Head of caudate nucleus (tissue), 42 donors: ENCODE measurements around the gene ACSBG1.

Source experiments
- DNase-seq, 42 donors: peaks; one replicate each; pipeline versions ENCODE4 v3.0.0 to v3.0.0-alpha.2; 2020 to 2021; ENCODE audit warnings: mixed read lengths in 7 of 42
- intact Hi-C: fragments of 100-400 bp; cut with DNase I; formaldehyde crosslinking; loops from one replicate; pipeline ENCODE4 v1.15.0; 2022

The ACSBG1 gene, protein sequence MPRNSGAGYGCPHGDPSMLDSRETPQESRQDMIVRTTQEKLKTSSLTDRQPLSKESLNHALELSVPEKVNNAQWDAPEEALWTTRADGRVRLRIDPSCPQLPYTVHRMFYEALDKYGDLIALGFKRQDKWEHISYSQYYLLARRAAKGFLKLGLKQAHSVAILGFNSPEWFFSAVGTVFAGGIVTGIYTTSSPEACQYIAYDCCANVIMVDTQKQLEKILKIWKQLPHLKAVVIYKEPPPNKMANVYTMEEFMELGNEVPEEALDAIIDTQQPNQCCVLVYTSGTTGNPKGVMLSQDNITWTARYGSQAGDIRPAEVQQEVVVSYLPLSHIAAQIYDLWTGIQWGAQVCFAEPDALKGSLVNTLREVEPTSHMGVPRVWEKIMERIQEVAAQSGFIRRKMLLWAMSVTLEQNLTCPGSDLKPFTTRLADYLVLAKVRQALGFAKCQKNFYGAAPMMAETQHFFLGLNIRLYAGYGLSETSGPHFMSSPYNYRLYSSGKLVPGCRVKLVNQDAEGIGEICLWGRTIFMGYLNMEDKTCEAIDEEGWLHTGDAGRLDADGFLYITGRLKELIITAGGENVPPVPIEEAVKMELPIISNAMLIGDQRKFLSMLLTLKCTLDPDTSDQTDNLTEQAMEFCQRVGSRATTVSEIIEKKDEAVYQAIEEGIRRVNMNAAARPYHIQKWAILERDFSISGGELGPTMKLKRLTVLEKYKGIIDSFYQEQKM

DNA sequence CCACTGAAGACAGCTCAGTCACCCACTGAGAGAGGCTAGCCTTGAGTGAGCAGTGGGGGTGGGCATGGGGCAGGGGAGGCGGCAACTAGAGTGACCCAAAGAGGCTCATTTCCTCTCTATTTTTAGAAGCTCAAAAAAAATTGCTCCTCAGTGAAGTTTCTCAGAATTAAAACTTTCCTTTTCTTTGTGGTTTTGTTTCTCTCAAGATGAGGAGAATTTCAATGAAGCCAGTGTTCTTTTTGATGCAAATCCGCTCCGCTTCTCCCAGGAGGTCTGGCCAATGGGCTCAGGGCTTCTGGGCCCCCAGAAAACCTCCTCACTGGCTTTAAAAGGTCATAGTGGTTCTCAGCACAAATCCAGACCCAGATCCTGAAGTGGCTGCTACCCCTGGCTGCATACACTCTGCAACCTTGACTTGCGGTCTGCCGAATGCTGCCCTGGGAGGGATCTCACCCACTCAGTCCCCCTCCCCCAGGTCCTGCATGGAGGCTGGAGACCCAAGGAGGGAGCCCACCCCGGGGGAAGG lies at the start of gene ACSBG1:
Gene ACSBG1, minus strand, starts transcription at position 51 of the 526 bp plus-strand sequence. CDS start 64 bp downstream, outside the sequence.
- peak in 8 of 42 donors; percentile 19 to 68 (median 46) for DNase-seq

GRCh38 chr15:78282324-78282723 lies 48.0 kb upstream of the ACSBG1 start:
- no peak for DNase-seq
- intact Hi-C loops, result no loop called here

More for the DNA sequence above, at the start of gene ACSBG1:
- intact Hi-C loops, result no loop called here

DNA sequence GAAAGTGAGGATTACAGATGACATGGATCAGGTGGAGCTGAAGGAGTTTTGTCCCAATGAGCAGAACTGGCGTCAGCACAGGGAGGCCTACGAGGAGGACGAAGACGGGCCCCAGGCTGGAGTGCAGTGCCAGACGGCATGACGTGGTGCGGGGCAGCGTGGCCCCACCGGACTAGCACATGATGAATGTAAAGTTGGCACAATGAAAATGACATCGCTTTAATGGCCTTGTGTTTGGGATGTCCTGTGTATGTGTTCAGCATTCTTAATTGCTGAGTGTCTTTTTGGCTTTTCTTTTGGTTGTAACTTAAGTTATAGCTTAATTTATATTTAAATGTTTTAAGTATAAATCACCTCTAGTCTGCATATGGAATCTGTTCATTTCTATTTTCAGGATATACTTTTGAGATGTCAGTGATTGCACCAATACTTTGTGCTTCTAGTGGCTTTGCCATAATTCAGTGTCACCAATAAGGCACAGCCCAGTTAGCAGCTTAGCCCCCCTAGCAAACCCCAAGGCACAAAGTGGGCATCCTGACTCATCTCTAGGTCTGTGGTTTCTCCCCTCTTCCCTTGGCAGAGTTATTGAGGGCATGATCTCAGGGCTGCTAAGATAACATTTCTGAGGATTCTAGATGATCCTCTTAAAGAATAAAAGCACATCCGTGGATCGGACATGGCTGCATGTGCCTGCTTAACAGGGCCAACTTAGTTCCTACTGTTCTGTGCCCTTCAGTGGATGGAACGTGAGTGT lies 46.1 kb upstream of the ACSBG1 start:
- intact Hi-C loops, result no loop called here
- peak in 1 of 42 donors; percentile 64 for DNase-seq

DNA sequence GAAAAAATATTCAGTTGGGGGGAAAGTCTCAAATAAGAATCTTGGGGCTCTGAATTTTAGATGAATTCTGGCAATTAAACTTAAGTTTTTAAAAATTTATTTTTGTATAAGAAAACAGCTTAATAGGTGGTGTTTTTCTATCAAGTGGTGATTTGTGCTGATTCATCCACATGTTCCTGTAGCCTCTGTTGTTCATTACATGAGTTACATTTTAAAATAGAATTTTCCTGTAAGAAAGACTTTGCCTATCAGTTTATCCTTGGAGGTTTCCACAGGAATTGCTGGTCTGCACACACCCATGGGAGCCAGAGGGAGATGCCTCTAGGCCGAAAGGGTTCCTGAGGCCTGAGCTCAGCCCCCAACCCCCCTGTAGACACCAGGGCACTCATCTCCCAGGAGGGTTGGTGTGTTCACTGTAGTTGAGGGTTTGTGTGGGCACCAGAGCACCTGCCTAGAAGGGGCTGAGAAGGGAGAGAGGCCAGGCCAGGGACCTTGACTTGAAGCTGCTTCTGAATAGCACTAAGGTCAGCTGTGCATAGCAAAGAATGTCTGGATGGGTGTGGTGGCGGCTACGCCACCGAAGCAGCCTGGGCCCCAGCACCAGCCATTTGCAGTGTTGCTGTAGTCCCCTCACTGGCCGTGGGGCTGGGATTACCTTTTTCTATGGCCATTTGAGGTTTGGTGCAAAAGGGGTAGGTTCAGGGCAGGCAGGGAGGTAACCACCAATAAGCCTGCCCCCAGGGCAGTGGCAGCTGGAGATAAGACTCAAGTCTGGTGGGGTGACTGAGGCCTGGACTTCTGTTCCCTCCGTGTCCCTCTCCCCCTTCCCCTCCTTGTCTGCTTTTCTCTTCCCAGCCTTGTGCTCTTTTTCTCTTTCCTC lies 41.9 kb upstream of the ACSBG1 start:
- intact Hi-C loops, result no loop called here
- DNase-seq, result no peak

- intact Hi-C loops, result no loop called here
- no peak for DNase-seq
Observed at GRCh38 chr15:78274994-78275393, 40.6 kb upstream of the ACSBG1 start.

DNA sequence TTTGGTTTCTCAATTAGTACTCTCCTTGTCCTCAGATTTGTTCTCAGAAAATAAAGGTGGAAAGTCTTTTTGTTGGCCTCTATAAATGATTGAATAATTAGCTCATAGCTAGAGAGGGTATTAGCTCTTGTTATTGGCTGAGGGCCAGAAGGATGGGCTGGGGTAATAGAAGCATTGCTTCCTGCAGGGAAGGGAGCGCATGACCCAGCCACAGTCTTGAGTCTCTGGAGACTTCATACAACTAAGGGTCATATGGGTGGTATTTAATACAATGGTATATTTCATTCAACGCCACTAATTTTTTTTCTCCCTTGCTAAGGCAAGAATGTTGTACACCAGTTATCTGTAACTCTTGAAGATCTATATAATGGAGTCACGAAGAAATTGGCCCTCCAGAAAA lies 38.4 kb upstream of the ACSBG1 start:
- intact Hi-C loops, result no loop called here
- DNase-seq, result no peak

DNA sequence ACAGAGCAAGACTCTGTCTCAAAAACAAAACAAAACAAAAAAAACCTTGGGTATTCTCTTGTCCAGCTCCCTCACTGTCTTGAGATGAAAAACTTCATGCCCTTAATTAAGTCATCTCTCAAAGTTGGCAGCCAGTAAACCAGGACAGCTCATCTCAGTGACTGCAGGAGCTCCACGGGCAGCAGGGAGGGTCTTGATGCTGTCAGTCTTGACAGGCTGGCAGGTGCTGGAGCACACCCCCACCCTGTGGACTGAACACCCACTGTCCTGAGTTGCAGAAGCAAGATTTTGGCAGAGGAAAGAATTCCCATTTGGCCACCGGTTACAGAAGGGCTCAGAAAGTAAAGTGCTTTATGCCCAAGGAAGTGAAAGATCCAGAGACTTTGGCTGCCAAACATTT lies 38.0 kb upstream of the ACSBG1 start:
- intact Hi-C loops, result no loop called here
- DNase-seq, result no peak

GRCh38 chr15:78266806-78267205 lies 32.4 kb upstream of the ACSBG1 start:
- intact Hi-C loops, result no loop called here

GRCh38 chr15:78266229-78266628 lies 31.9 kb upstream of the ACSBG1 start:
- intact Hi-C loops, result no loop called here
- no peak for DNase-seq

More at GRCh38 chr15:78266806-78267205, 32.4 kb upstream of the ACSBG1 start:
- no peak for DNase-seq

DNA sequence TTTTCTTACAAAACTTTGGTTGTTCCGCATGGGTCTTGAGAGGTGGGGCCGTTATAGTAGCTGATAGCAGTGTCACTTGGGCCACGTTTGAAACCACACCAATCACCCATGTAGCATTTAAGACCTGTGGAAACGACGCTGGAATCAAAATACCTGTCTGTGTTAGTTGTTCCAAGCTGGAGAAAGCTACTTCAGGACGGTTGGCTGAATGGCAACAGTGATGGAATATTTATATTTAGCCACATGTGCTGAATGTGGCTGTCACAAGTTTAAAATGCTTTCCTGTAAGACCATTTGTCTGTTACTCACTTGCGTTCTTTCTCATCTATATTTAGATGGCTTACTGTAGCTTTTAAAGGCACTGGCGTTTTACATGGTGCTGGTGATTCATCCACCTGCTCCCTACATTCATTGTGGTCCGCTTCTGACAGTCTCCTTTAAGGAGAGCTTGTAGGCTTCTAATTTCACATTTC lies 31.4 kb upstream of the ACSBG1 start:
- intact Hi-C loops, result no loop called here
- peak in 9 of 42 donors; percentile 26 to 60 (median 31) for DNase-seq

GRCh38 chr15:78265137-78265460 lies 30.7 kb upstream of the ACSBG1 start:
- intact Hi-C loops, result no loop called here

GRCh38 chr15:78264304-78265136 lies 30.2 kb upstream of the ACSBG1 start, which contains the start of gene DNAJA4:
TSS of gene DNAJA4 (plus strand) at chr15:78264562. CDS start at chr15:78264764, 202 bp downstream.
- intact Hi-C loops, result no loop called here

More at GRCh38 chr15:78265137-78265460, 30.7 kb upstream of the ACSBG1 start:
- DNase-seq, result no peak

DNA sequence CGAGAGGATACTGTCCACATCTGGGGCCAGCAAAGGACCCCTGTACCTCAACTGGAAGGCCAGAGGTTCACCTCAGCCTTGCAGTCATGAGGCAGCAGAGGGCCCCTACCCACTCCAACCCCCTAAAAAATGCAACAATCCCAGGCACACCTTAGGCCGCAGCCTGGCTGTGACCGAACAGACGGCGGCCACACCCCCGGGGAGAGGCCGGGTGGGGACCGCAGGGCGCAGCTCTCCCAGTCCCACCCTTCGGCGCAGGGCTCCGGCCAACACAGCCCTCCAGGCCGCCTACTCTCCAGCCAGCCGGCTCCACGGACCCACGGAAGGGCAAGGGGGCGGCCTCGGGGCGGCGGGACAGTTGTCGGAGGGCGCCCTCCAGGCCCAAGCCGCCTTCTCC lies 29.5 kb upstream of the ACSBG1 start:
- intact Hi-C loops, result no loop called here
- peak in 1 of 42 donors; percentile 23 for DNase-seq

More at GRCh38 chr15:78264304-78265136, 30.2 kb upstream of the ACSBG1 start, which contains the start of gene DNAJA4:
- DNase-seq, result peak; percentile 40 to 86 (median 70)

- intact Hi-C loops, result no loop called here
- DNase-seq, result no peak
Observed at GRCh38 chr15:78263351-78263781, 29.0 kb upstream of the ACSBG1 start.

DNA sequence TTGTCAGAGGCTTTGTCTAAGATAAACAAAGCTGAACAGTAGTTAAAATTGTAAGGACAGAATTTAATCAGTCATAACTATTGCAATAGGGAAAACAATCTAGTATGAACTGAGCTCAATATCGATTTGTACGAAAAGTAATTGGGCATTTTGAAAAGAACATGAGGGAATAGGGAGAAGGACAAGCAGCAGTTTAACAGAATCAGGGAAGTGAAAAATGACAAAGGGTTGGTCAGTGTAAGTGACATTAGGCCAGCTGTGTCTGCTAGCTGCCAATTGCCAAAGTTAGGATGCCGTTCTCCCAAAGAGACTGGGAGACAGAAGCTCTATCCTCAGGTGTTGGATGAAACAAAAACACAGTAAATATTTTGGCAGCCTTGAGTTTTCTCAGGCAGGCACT lies 26.7 kb upstream of the ACSBG1 start:
- intact Hi-C loops, result no loop called here
- no peak for DNase-seq

- intact Hi-C loops, result no loop called here
- peak in 1 of 42 donors; percentile 44 for DNase-seq
Observed at GRCh38 chr15:78260489-78260888, 26.1 kb upstream of the ACSBG1 start.

- DNase-seq, result no peak
- intact Hi-C loops, result no loop called here
Observed at GRCh38 chr15:78259232-78259631, 24.9 kb upstream of the ACSBG1 start.
